Measurements from ENCODE around the gene PERCC1. TPM values are rescaled to one million over a fixed set of nuclear protein-coding genes. Genes with fewer than 3 reads are reported as not detected.

Gene PERCC1
- total and polyA plus RNA-seq, 9 of the 15 experiments (the other 6 are each of a cell fraction or from before 2014, with no cell fraction given): not detected

DNA sequence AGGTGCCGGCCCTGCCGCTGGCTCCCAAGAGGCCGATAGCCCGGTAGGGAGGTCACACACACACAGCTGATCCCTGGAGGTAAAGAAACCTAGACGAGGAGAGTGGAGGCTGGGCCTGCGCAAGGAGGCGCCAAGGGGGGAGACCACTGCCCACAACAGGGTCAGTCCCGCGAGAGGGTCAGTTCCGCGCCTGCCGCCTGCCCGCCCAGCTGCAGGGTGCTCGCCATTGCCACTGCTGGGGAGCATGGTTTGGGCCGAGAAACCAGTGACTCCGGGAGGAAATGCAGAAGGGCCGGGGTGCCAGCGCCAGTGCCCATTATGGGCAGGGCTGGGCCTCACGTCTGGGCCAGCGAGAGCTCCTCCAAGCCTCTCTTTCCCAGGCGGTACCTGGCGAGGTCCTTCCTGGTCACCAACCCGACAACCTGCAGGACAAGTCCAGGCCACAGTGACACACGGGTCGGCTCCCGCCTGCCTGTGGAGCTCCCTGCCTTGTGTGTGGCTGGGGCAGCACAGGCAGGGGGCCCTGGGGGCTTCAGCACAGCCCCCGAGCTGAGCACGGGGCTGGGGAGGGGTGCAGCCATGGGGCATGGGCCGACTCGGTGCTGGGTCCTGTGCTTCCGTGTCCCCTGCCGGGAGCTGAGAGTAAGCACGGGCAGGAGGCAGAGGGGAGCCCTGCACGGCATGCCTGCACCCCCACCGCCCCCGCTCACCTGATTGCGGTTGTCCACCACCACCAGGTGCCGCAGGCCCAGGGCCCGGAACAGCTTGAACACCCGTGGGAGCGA lies 15.6 kb downstream of the PERCC1 start (continued):
- peak; percentile 25 for TF ChIP-seq HMGN3 (IDR thresholded peaks at IDR 0.05; ENCODE audit: borderline replicate concordance, extremely low read depth, insufficient read length, low read depth, low read length)

GRCh38 chr16:1447965-1448364 lies 17.1 kb downstream of the PERCC1 start:
- WGBS (ENCODE audit: insufficient coverage, low coverage, missing lambda C conversion rate): 84% methylated on average over 9 of the region's 11 CpGs
- CTCF ChIA-PET (ENCODE audit: low intra/inter-chr PET ratio): no interaction called here
- in situ Hi-C loops (cut with MboI): no loop called here

More at GRCh38 chr16:1447965-1448364, 17.1 kb downstream of the PERCC1 start:
- peaks cover 65% of the 10 kb centered on the region; the same call in 1 of the 3 replicates for H3K36me3 ChIP-seq (ENCODE audit: control insufficient read depth, insufficient read depth, low read length)
- FAIRE-seq: no peak
- H3K27ac ChIP-seq (ENCODE audit: extremely low read depth, low read depth, low read length): no peak overlapping the region
- H3K9ac ChIP-seq (ENCODE audit: insufficient read depth in 1 of 2, low read depth in 2 of 2, low read length in 2 of 2): no peak overlapping the region
- H3K79me2 ChIP-seq (ENCODE audit: control insufficient read depth, insufficient read depth, low read length): no peaks in the 10 kb centered on the region
- no peaks in the 10 kb centered on the region for H3K27me3 ChIP-seq (ENCODE audit: control insufficient read depth in 2 of 2, insufficient read depth in 2 of 2, low read length in 2 of 2)
- DNase-seq (ENCODE audit: extremely low read depth in 1 of 4, low spot score in 3 of 4): no peak
- no peak overlapping the region for H3K4me2 ChIP-seq (ENCODE audit: insufficient read depth, low read length)
- intact Hi-C loops (cut with micrococcal nuclease): no loop called here
- peaks cover 0 to 54% of the 10 kb centered on the region in 2 experiments; a peak in 2 of 5 replicates for H3K4me1 ChIP-seq (replicated peaks in 1 of 2; ENCODE audit: control insufficient read depth in 2 of 2, insufficient read depth in 2 of 2, low read length in 2 of 2)
- BruUV-seq (replicated peaks): no TSS peak
- H3K4me3 ChIP-seq: no peak overlapping the region
- no peak overlapping the region for H2AFZ ChIP-seq (ENCODE audit: low read depth, low read length)
- ATAC-seq: no peak
- H4K20me1 ChIP-seq (replicated peaks; ENCODE audit: control insufficient read depth, insufficient read depth, low read length): no peaks in the 10 kb centered on the region
- H3K9me3 ChIP-seq (replicated peaks; ENCODE audit: control insufficient read depth, insufficient read depth, low read depth, low read length): no peaks in the 10 kb centered on the region
- TF ChIP-seq POLR2G (IDR thresholded peaks at IDR 0.05; ENCODE audit: low read depth, low read length): peak; percentile 57; the same call in 1 of the 2 replicates
- no peak for TF ChIP-seq ZNF77 (CRISPR knock-in tag; IDR thresholded peaks at IDR 0.05)
- TF ChIP-seq KHSRP (IDR thresholded peaks at IDR 0.05): no peak
- no peak for TF ChIP-seq TRIM28 (IDR thresholded peaks at IDR 0.05)
- TF ChIP-seq, protein P1, sequence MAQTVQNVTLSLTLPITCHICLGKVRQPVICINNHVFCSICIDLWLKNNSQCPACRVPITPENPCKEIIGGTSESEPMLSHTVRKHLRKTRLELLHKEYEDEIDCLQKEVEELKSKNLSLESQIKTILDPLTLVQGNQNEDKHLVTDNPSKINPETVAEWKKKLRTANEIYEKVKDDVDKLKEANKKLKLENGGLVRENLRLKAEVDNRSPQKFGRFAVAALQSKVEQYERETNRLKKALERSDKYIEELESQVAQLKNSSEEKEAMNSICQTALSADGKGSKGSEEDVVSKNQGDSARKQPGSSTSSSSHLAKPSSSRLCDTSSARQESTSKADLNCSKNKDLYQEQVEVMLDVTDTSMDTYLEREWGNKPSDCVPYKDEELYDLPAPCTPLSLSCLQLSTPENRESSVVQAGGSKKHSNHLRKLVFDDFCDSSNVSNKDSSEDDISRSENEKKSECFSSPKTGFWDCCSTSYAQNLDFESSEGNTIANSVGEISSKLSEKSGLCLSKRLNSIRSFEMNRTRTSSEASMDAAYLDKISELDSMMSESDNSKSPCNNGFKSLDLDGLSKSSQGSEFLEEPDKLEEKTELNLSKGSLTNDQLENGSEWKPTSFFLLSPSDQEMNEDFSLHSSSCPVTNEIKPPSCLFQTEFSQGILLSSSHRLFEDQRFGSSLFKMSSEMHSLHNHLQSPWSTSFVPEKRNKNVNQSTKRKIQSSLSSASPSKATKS (CRISPR knock-in tag; IDR thresholded peaks at IDR 0.05): no peak
- no peak for TF ChIP-seq BHLHE40 (IDR thresholded peaks at IDR 0.05; ENCODE audit: low read length)
- no peak for TF ChIP-seq TEAD2 (tag; IDR thresholded peaks at IDR 0.05)
- TF ChIP-seq SMAD4 (CRISPR knock-in tag; conservative IDR thresholded peaks at IDR 0.05): no peak
- POLR2A ChIA-PET: no interaction called here
- H3K9me1 ChIP-seq (ENCODE audit: control insufficient read depth, insufficient read depth, low read length): no peaks in the 10 kb centered on the region

All from K562 (cell line).